HepG2 (cell line): ENCODE data around the gene MRLN. TPM values are rescaled to one million over a fixed set of nuclear protein-coding genes. Genes with fewer than 3 reads are reported as not detected.
A peak's percentile ranks its signal among the peaks of the same experiment; 100 is the strongest.

Experiments used
- GTF2F1 ChIP-seq: fragments of 150-350 bp; IDR thresholded peaks from 2 replicates; pipeline ENCODE4 v1.6.1; 2014; ENCODE audit warnings: low read length
- IKZF4 ChIP-seq: sonication (generic); formaldehyde crosslinking; IDR thresholded peaks from 2 replicates; pipeline ENCODE4 v1.5.1; 2020; ENCODE audit warnings: borderline replicate concordance, mild to moderate bottlenecking, low read depth, missing genetic modification reagents; ENCODE audit errors: not compliant biosample characterization
- KMT2A ChIP-seq: sonication (generic); formaldehyde crosslinking; IDR thresholded peaks from 2 replicates; pipeline ENCODE4 v1.4.0; 2020; ENCODE audit warnings: missing genetic modification reagents
- MEF2D ChIP-seq: sonication (generic); formaldehyde crosslinking; IDR thresholded peaks from 2 replicates; pipeline ENCODE4 v1.5.1; 2020; ENCODE audit warnings: mild to moderate bottlenecking, missing genetic modification reagents
- NR2F6 ChIP-seq, 2 experiments: IDR thresholded peaks; 2 replicates each; pipeline ENCODE4 v1.6.1; 2016; ENCODE audit warnings: antibody characterized with exemption in 1 of 2, mild to moderate bottlenecking in 1 of 2
- POLR2A ChIP-seq, 2 experiments: IDR thresholded peaks; 2 replicates each; pipeline ENCODE4 v1.6.1; 2011; ENCODE audit warnings: low read depth in 2 of 2, low read length in 2 of 2, mild to moderate bottlenecking in 1 of 2, moderate library complexity in 1 of 2; ENCODE audit not compliant: insufficient read depth in 1 of 2
- REPIN1 ChIP-seq: sonication (generic); formaldehyde crosslinking; IDR thresholded peaks from 2 replicates; pipeline ENCODE4 v1.8.0; 2022; ENCODE audit warnings: missing genetic modification reagents, low read depth, mild to moderate bottlenecking, borderline replicate concordance
- RFXANK ChIP-seq: IDR thresholded peaks from 2 replicates; pipeline ENCODE4 v1.6.1; 2016
- SMARCE1 ChIP-seq: fragments of 450-650 bp; IDR thresholded peaks from 2 replicates; pipeline ENCODE4 v1.6.1; 2017; ENCODE audit warnings: borderline replicate concordance
- TARDBP ChIP-seq: sonication (generic); formaldehyde crosslinking; IDR thresholded peaks from 2 replicates; pipeline ENCODE4 v1.8.0; 2022; ENCODE audit warnings: mild to moderate bottlenecking, missing genetic modification reagents
- YY1 ChIP-seq: IDR thresholded peaks from 2 replicates; pipeline ENCODE4 v1.6.1; 2011; ENCODE audit warnings: low read length, low read depth, moderate library complexity, mild to moderate bottlenecking; ENCODE audit not compliant: insufficient read depth, insufficient replicate concordance
- ZFP62 ChIP-seq: sonication (generic); formaldehyde crosslinking; IDR thresholded peaks from 2 replicates; pipeline ENCODE4 v1.4.0; 2020; ENCODE audit warnings: missing genetic modification reagents
- ZNF160 ChIP-seq: sonication (generic); formaldehyde crosslinking; IDR thresholded peaks from 2 replicates; pipeline ENCODE4 v1.8.0; 2022; ENCODE audit warnings: mild to moderate bottlenecking, inconsistent platforms, missing genetic modification reagents
- ZNF83 ChIP-seq: sonication (generic); formaldehyde crosslinking; IDR thresholded peaks from 2 replicates; pipeline ENCODE4 v1.4.0; 2020; ENCODE audit warnings: missing genetic modification reagents, mild to moderate bottlenecking, borderline replicate concordance
- polyA plus RNA-seq, 8 experiments: library from polyadenylated mRNA; depleted of rRNA in 3 of 8; stranded (reverse) in 7 of 8; unstranded in 1 of 8; fragments of >200 nt; fragmentation: Illumina TruSeq in 4 of 8; extraction: Trizol in 4 of 8; gene quantifications; 2 replicates each; pipeline versions ENCODE4 v1.2.1 to v1.2.3, GENCODE V29; 2011 to 2016; ENCODE audit warnings: low read depth in 4 of 8, missing spikeins in 1 of 8, mixed read lengths in 1 of 8; ENCODE audit not compliant: insufficient read depth in 1 of 8
- total RNA-seq, 5 experiments: library from RNA; depleted of rRNA; stranded (reverse); fragments of >200 nt; fragmentation: Illumina TruSeq; extraction: Trizol; gene quantifications; 2 replicates each; pipeline ENCODE4 v1.2.3, GENCODE V29; 2016; ENCODE audit warnings: low read depth in 1 of 5
- TF ChIP-seq, protein P1 (sequence below): sonication (generic); formaldehyde crosslinking; IDR thresholded peaks from 2 replicates; pipeline ENCODE4 v1.4.0; 2020; ENCODE audit warnings: mild to moderate bottlenecking, missing genetic modification reagents
- TF ChIP-seq, protein P2 (sequence below): sonication (generic); formaldehyde crosslinking; IDR thresholded peaks from 2 replicates; pipeline ENCODE4 v1.5.0; 2020; ENCODE audit warnings: missing genetic modification reagents
- TF ChIP-seq, protein P3 (sequence below): IDR thresholded peaks from 2 replicates; pipeline ENCODE4 v1.6.1; 2012; ENCODE audit warnings: inconsistent platforms
- TF ChIP-seq, protein P4 (sequence below): sonication (generic); formaldehyde crosslinking; IDR thresholded peaks from 2 replicates; pipeline ENCODE4 v1.9.0; 2021; ENCODE audit warnings: missing genetic modification reagents, mild to moderate bottlenecking, borderline replicate concordance

MRLN gene
- total and polyA plus RNA-seq, 2 of the 13 experiments (the other 11 are each of a cell fraction or from before 2014, with no cell fraction given) = not detected

DNA sequence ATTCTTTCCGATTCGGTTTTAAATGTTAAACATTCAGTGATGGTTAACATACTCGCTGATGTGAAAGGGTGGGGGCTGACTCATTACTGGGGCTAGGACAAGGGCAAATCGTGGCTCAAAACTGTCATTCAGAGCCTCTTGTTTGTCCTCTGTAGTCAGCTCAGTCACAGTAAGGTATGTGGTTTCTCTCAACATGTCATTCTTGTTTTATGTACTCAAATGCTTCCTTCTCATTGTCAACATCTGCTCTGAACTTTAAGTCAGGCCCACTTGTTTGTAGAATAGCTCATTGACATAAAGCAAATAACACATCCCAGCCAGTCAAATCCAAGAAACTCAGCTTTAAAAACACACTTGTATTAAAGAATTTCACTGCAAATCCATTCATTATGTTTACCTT, 50.9 kb downstream of the MRLN start (continued):
- TF ChIP-seq, protein P1, sequence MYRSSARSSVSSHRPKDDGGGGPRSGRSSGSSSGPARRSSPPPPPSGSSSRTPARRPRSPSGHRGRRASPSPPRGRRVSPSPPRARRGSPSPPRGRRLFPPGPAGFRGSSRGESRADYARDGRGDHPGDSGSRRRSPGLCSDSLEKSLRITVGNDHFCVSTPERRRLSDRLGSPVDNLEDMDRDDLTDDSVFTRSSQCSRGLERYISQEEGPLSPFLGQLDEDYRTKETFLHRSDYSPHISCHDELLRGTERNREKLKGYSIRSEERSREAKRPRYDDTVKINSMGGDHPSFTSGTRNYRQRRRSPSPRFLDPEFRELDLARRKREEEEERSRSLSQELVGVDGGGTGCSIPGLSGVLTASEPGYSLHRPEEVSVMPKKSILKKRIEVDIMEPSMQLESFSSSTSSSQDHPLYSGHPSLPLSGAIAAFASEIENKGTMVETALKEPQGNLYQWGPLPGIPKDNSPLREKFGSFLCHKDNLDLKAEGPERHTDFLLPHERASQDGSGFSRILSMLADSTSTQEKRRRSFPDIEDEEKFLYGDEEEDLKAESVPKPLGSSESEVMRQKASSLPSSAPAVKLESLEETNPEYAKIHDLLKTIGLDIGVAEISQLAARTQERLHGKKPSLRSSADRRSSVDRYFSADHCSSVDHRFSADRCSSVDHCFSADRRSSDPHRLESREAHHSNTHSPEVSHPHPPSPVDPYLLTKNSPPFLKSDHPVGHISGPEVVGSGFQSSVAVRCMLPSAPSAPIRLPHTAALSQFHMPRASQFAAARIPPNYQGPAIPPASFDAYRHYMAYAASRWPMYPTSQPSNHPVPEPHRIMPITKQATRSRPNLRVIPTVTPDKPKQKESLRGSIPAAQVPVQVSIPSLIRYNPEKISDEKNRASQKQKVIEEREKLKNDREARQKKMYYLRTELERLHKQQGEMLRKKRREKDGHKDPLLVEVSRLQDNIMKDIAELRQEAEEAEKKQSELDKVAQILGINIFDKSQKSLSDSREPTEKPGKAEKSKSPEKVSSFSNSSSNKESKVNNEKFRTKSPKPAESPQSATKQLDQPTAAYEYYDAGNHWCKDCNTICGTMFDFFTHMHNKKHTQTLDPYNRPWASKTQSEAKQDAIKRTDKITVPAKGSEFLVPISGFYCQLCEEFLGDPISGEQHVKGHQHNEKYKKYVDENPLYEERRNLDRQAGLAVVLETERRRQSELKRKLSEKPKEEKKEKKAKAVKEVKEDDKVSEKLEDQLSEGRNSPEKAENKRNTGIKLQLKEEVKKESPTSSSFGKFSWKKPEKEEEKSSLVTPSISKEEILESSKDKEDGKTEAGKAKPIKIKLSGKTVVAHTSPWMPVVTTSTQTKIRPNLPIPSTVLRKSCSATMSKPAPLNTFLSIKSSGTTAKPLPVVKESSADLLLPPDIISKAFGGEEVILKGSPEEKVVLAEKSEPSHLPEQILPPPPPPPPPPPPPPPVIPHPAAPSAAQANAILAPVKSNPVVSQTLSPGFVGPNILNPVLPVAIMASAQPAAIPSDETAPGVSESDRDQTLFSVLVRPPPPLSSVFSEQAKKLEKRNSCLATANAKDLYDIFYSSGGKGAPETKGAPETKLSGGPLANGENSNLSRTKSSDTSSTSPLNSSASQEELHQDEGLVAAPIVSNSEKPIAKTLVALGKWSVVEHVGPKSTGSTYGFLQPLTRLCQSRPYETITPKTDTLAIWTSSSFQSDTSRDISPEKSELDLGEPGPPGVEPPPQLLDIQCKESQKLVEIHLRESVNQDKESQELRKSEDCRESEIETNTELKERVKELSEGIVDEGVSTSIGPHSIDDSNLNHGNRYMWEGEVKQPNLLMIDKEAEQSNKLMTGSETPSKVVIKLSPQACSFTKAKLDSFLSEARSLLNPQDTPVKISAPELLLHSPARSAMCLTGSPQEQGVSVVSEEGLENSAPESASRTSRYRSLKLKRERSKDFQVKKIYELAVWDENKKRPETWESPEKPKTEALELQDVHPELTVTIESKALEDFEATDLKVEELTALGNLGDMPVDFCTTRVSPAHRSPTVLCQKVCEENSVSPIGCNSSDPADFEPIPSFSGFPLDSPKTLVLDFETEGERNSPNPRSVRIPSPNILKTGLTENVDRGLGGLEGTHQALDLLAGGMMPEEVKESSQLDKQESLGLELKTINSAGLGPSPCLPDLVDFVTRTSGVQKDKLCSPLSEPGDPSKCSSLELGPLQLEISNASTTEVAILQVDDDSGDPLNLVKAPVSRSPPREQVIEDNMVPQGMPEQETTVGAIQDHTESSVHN (CRISPR knock-in tag) = no peak
- TF ChIP-seq ZNF83 = no peak
- TF ChIP-seq ZNF160 = no peak
- TF ChIP-seq ZFP62 (CRISPR knock-in tag) = no peak
- TF ChIP-seq RFXANK (CRISPR knock-in tag) = no peak
- no peak for TF ChIP-seq POLR2A (IDR thresholded peaks at IDR 0.05; ENCODE audit: insufficient read depth in 1 of 2, low read depth in 2 of 2, low read length in 2 of 2)
- peak; percentile 37; the same call in 1 of the 2 replicates for TF ChIP-seq NR2F6 (IDR thresholded peaks at IDR 0.05)
- peak; percentile 27; the same call in 1 of the 2 replicates for TF ChIP-seq NR2F6 (CRISPR knock-in tag; IDR thresholded peaks at IDR 0.05)
- TF ChIP-seq TARDBP = no peak
- TF ChIP-seq GTF2F1 = no peak
- no peak for TF ChIP-seq YY1
- TF ChIP-seq KMT2A (CRISPR knock-in tag) = no peak
- TF ChIP-seq, protein P2, sequence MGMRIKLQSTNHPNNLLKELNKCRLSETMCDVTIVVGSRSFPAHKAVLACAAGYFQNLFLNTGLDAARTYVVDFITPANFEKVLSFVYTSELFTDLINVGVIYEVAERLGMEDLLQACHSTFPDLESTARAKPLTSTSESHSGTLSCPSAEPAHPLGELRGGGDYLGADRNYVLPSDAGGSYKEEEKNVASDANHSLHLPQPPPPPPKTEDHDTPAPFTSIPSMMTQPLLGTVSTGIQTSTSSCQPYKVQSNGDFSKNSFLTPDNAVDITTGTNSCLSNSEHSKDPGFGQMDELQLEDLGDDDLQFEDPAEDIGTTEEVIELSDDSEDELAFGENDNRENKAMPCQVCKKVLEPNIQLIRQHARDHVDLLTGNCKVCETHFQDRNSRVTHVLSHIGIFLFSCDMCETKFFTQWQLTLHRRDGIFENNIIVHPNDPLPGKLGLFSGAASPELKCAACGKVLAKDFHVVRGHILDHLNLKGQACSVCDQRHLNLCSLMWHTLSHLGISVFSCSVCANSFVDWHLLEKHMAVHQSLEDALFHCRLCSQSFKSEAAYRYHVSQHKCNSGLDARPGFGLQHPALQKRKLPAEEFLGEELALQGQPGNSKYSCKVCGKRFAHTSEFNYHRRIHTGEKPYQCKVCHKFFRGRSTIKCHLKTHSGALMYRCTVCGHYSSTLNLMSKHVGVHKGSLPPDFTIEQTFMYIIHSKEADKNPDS (CRISPR knock-in tag) = no peak
- TF ChIP-seq, protein P3, sequence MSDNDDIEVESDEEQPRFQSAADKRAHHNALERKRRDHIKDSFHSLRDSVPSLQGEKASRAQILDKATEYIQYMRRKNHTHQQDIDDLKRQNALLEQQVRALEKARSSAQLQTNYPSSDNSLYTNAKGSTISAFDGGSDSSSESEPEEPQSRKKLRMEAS = no peak
- no peak for TF ChIP-seq REPIN1
- TF ChIP-seq SMARCE1 = peak; percentile 68; the same call in 1 of the 2 replicates
- no peak for TF ChIP-seq IKZF4 (CRISPR knock-in tag)
- TF ChIP-seq MEF2D (CRISPR knock-in tag) = no peak
- TF ChIP-seq, protein P4, sequence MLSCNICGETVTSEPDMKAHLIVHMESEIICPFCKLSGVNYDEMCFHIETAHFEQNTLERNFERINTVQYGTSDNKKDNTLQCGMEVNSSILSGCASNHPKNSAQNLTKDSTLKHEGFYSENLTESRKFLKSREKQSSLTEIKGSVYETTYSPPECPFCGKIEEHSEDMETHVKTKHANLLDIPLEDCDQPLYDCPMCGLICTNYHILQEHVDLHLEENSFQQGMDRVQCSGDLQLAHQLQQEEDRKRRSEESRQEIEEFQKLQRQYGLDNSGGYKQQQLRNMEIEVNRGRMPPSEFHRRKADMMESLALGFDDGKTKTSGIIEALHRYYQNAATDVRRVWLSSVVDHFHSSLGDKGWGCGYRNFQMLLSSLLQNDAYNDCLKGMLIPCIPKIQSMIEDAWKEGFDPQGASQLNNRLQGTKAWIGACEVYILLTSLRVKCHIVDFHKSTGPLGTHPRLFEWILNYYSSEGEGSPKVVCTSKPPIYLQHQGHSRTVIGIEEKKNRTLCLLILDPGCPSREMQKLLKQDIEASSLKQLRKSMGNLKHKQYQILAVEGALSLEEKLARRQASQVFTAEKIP (CRISPR knock-in tag) = no peak
